ENCODE results near the gene RNF32.
"Not testable (repeated sequence)": the region's sequence is repeated elsewhere in the genome, so short reads cannot be mapped to it uniquely, and the experiment has no call there.

RNF32 gene

GRCh38 chr7:156642306-156643045, 1.9 kb downstream of the RNF32 start:
- DNase-seq, result no peak

- not testable (repeated sequence) for DNase-seq
Measured at GRCh38 chr7:156647330-156647729, 6.8 kb downstream of the RNF32 start.

- DNase-seq, result no peak
Measured at GRCh38 chr7:156650042-156650441, 9.5 kb downstream of the RNF32 start.

GRCh38 chr7:156651474-156651873, 10.9 kb downstream of the RNF32 start:
- DNase-seq, result no peak

GRCh38 chr7:156652886-156653568, 12.5 kb downstream of the RNF32 start:
- no peak for DNase-seq

- DNase-seq, result no peak
Measured at GRCh38 chr7:156654511-156655234, 14.1 kb downstream of the RNF32 start.

- DNase-seq, result no peak
Measured at GRCh38 chr7:156655251-156655650, 14.7 kb downstream of the RNF32 start.

GRCh38 chr7:156655983-156656382, 15.4 kb downstream of the RNF32 start:
- DNase-seq, result no peak

- no peak for DNase-seq
Measured at GRCh38 chr7:156656598-156656997, 16.0 kb downstream of the RNF32 start.

- no peak for DNase-seq
Measured at GRCh38 chr7:156657681-156658080, 17.1 kb downstream of the RNF32 start.

GRCh38 chr7:156659203-156659602, 18.6 kb downstream of the RNF32 start:
- no peak for DNase-seq

- DNase-seq, result no peak
Measured at GRCh38 chr7:156659961-156660360, 19.4 kb downstream of the RNF32 start.

GRCh38 chr7:156661637-156662036, 21.1 kb downstream of the RNF32 start:
- no peak for DNase-seq

- no peak for DNase-seq
Measured at GRCh38 chr7:156662277-156662676, 21.7 kb downstream of the RNF32 start.

- no peak for DNase-seq
Measured at GRCh38 chr7:156665101-156665500, 24.5 kb downstream of the RNF32 start.

- DNase-seq, result no peak
Measured at GRCh38 chr7:156666368-156667109, 26.0 kb downstream of the RNF32 start.

- DNase-seq, result no peak
Measured at GRCh38 chr7:156667110-156667426, 26.5 kb downstream of the RNF32 start.

GRCh38 chr7:156668130-156668741, 27.7 kb downstream of the RNF32 start:
- DNase-seq, result no peak

- DNase-seq, result no peak
Measured at GRCh38 chr7:156669035-156669828, 28.7 kb downstream of the RNF32 start.

GRCh38 chr7:156673454-156673853, 32.9 kb downstream of the RNF32 start:
- DNase-seq, result no peak

- DNase-seq, result no peak
Measured at GRCh38 chr7:156673902-156674301, 33.3 kb downstream of the RNF32 start.

GRCh38 chr7:156675721-156676120, 35.1 kb downstream of the RNF32 start:
- DNase-seq, result no peak

Data from effector CD8-positive, alpha-beta T cell (primary cell).